Trophoblast cell (in vitro differentiated cells and primary cell): Measurements from ENCODE around the gene SIRT4.

ENCODE experiments used
- DNase-seq, 2 donors: peaks; one replicate each; pipeline ENCODE4 v3.0.0-alpha.2; 2016
- H2AFZ ChIP-seq: 2 replicates; pipeline ENCODE4 v1.6.1; 2013; ENCODE audit warnings: low read length, moderate library complexity, mild to moderate bottlenecking; ENCODE audit not compliant: insufficient read depth, poor library complexity
- H2AK5ac ChIP-seq: 2 replicates; pipeline ENCODE4 v1.6.1; 2013; ENCODE audit warnings: mild to moderate bottlenecking, low read length
- H2BK120ac ChIP-seq: 2 replicates; pipeline ENCODE4 v1.6.1; 2013; ENCODE audit warnings: low read length, mild to moderate bottlenecking, moderate library complexity; ENCODE audit not compliant: insufficient read depth, poor library complexity
- H2BK12ac ChIP-seq: 2 replicates; pipeline ENCODE4 v1.6.1; 2013; ENCODE audit warnings: mild to moderate bottlenecking, low read length, moderate library complexity
- H2BK5ac ChIP-seq: 2 replicates; pipeline ENCODE4 v1.6.1; 2013; ENCODE audit warnings: low read length, low read depth, moderate library complexity, mild to moderate bottlenecking; ENCODE audit not compliant: poor library complexity
- H3K14ac ChIP-seq: 2 replicates; pipeline ENCODE4 v1.6.1; 2013; ENCODE audit warnings: mild to moderate bottlenecking, low read length
- H3K18ac ChIP-seq: 2 replicates; pipeline ENCODE4 v1.6.1; 2013; ENCODE audit warnings: mild to moderate bottlenecking, low read length
- H3K23ac ChIP-seq: 2 replicates; pipeline ENCODE4 v1.6.1; 2013; ENCODE audit warnings: low read length
- H3K27ac ChIP-seq: 2 replicates; pipeline ENCODE4 v1.5.1; 2013; ENCODE audit warnings: low read depth, mild to moderate bottlenecking, inconsistent platforms, low read length, moderate library complexity
- H3K27me3 ChIP-seq: 2 replicates; pipeline ENCODE4 v1.6.1; 2013; ENCODE audit warnings: inconsistent platforms, mild to moderate bottlenecking, low read length, moderate library complexity; ENCODE audit not compliant: insufficient read depth
- H3K36me3 ChIP-seq, 2 experiments: 1 replicate in 1 of 2; 2 replicates in 1 of 2; pipeline ENCODE4 v1.6.1; 2013; ENCODE audit warnings: low read length in 2 of 2, mild to moderate bottlenecking in 2 of 2, moderate library complexity in 1 of 2; ENCODE audit not compliant: insufficient read depth in 2 of 2, control insufficient read depth in 1 of 2
- H3K4ac ChIP-seq: 2 replicates; pipeline ENCODE4 v1.6.1; 2013; ENCODE audit warnings: low read depth, mild to moderate bottlenecking, low read length, moderate library complexity
- H3K4me1 ChIP-seq, 2 experiments: 1 replicate in 1 of 2; 2 replicates in 1 of 2; pipeline ENCODE4 v1.6.1; 2013; ENCODE audit warnings: low read length in 2 of 2, mild to moderate bottlenecking in 2 of 2, moderate library complexity in 1 of 2; ENCODE audit not compliant: insufficient read depth in 2 of 2, control insufficient read depth in 1 of 2
- H3K4me2 ChIP-seq: 2 replicates; pipeline ENCODE4 v1.6.1; 2013; ENCODE audit warnings: inconsistent platforms, mild to moderate bottlenecking, low read length, moderate library complexity
- H3K4me3 ChIP-seq: 2 replicates; pipeline ENCODE4 v1.5.1; 2013; ENCODE audit warnings: mild to moderate bottlenecking, low read depth, low read length, inconsistent platforms
- H3K79me1 ChIP-seq: one replicate; pipeline ENCODE4 v1.6.1; 2013; ENCODE audit warnings: low read length
- H3K79me2 ChIP-seq: 2 replicates; pipeline ENCODE4 v1.6.1; 2013; ENCODE audit warnings: low read length, mild to moderate bottlenecking; ENCODE audit not compliant: control insufficient read depth, insufficient read depth, poor library complexity
- H3K9ac ChIP-seq: 2 replicates; pipeline ENCODE4 v1.6.1; 2013; ENCODE audit warnings: mild to moderate bottlenecking, low read length
- H3K9me3 ChIP-seq: 2 replicates; pipeline ENCODE4 v1.6.1; 2013; ENCODE audit warnings: low read depth, mild to moderate bottlenecking, control low read depth, inconsistent platforms, low read length; ENCODE audit not compliant: insufficient read depth
- H4K12ac ChIP-seq: 2 replicates; pipeline ENCODE4 v1.6.1; 2013; ENCODE audit warnings: low read depth, mild to moderate bottlenecking, low read length, moderate library complexity
- H4K8ac ChIP-seq: 2 replicates; pipeline ENCODE4 v1.6.1; 2013; ENCODE audit warnings: low read depth, mild to moderate bottlenecking, low read length, moderate library complexity
- H4K91ac ChIP-seq: one replicate; pipeline ENCODE4 v1.6.1; 2013; ENCODE audit warnings: low read depth, mild to moderate bottlenecking, low read length, moderate library complexity
- WGBS: extraction: QIAGEN DNeasy Blood & Tissue Kit; methylation state at CpG from one replicate; pipeline ENCODE4 v1.1.7; 2013; ENCODE audit warnings: missing lambda C conversion rate; ENCODE audit not compliant: insufficient read length, insufficient coverage; ENCODE audit errors: extremely low coverage; 5-methylcytosine and 5-hydroxymethylcytosine counted together

The SIRT4 gene

GRCh38 chr12:120343039-120343537 lies 41.0 kb downstream of the SIRT4 start:
- Histone ChIP-seq H4K91ac (no peak overlapping the region), H3K4me3 (no peak overlapping the region), H3K9me3 (peaks cover 2% of the 10 kb centered on the region), H3K36me3 (peaks cover 23 to 27% of the 10 kb centered on the region in 2 experiments), H3K4me1 (no peaks in the 10 kb centered on the region), H3K18ac (no peak overlapping the region), H3K79me2 (no peaks in the 10 kb centered on the region), H3K27me3 (no peaks in the 10 kb centered on the region), H3K79me1 (no peaks in the 10 kb centered on the region), H3K27ac (no peak overlapping the region), H3K4me2 (no peak overlapping the region), H4K8ac (no peak overlapping the region), H3K23ac (no peak overlapping the region), H2AK5ac (no peak overlapping the region), H3K4ac (no peak overlapping the region), H2AFZ (no peak overlapping the region), H2BK120ac (no peak overlapping the region), H3K14ac (no peak overlapping the region), H3K9ac (no peak overlapping the region), H4K12ac (no peak overlapping the region), H2BK5ac (no peak overlapping the region), H2BK12ac (no peak overlapping the region)
- WGBS = no CpG with 5 or more reads among the region's 10 CpGs
- DNase-seq = no peak

- no peak overlapping the region for H2AK5ac ChIP-seq
- no peak overlapping the region for H3K4me3 ChIP-seq
- H3K79me2 ChIP-seq = no peaks in the 10 kb centered on the region
- no peak overlapping the region for H3K9ac ChIP-seq
- no peak overlapping the region for H3K4ac ChIP-seq
- peaks cover 23 to 28% of the 10 kb centered on the region in 2 experiments for H3K36me3 ChIP-seq
- no peak overlapping the region for H3K18ac ChIP-seq
- H3K27me3 ChIP-seq = no peaks in the 10 kb centered on the region
- no peak overlapping the region for H3K27ac ChIP-seq
- no peak overlapping the region for H3K4me2 ChIP-seq
- no peak for DNase-seq
- H2BK12ac ChIP-seq = no peak overlapping the region
- no peak overlapping the region for H2AFZ ChIP-seq
- no peak overlapping the region for H2BK5ac ChIP-seq
- H2BK120ac ChIP-seq = no peak overlapping the region
- WGBS = no CpG with 5 or more reads among the region's 8 CpGs
- H3K4me1 ChIP-seq = no peaks in the 10 kb centered on the region
- no peak overlapping the region for H4K91ac ChIP-seq
- H3K14ac ChIP-seq = no peak overlapping the region
- no peak overlapping the region for H4K8ac ChIP-seq
- no peak overlapping the region for H4K12ac ChIP-seq
- no peaks in the 10 kb centered on the region for H3K79me1 ChIP-seq
- no peak overlapping the region for H3K23ac ChIP-seq
- peaks cover 2% of the 10 kb centered on the region for H3K9me3 ChIP-seq
These were observed 41.6 kb downstream of the SIRT4 start for GRCh38 chr12:120343692-120344091.

GRCh38 chr12:120346031-120346430 lies 43.9 kb downstream of the SIRT4 start:
- Histone ChIP-seq H3K4me2 (no peak overlapping the region), H2BK5ac (no peak overlapping the region), H2BK120ac (no peak overlapping the region), H3K27ac (no peak overlapping the region), H3K27me3 (no peaks in the 10 kb centered on the region), H3K4ac (no peak overlapping the region), H3K79me2 (no peaks in the 10 kb centered on the region), H4K8ac (no peak overlapping the region), H2AK5ac (no peak overlapping the region), H3K36me3 (peaks cover 27 to 33% of the 10 kb centered on the region in 2 experiments), H3K18ac (no peak overlapping the region), H3K4me1 (peaks cover 0 to 2% of the 10 kb centered on the region in 2 experiments), H2BK12ac (no peak overlapping the region), H4K12ac (no peak overlapping the region), H3K9me3 (peaks cover 2% of the 10 kb centered on the region), H3K79me1 (no peaks in the 10 kb centered on the region), H3K14ac (no peak overlapping the region), H3K4me3 (no peak overlapping the region), H3K23ac (no peak overlapping the region), H4K91ac (no peak overlapping the region), H3K9ac (no peak overlapping the region), H2AFZ (no peak overlapping the region)
- WGBS = no CpG with 5 or more reads among the region's 15 CpGs
- no peak for DNase-seq

GRCh38 chr12:120346681-120347080 lies 44.6 kb downstream of the SIRT4 start:
- Histone ChIP-seq H3K18ac (no peak overlapping the region), H3K27ac (no peak overlapping the region), H3K4ac (no peak overlapping the region), H3K4me1 (peaks cover 0 to 2% of the 10 kb centered on the region in 2 experiments), H2BK12ac (no peak overlapping the region), H3K4me2 (no peak overlapping the region), H3K23ac (no peak overlapping the region), H3K9ac (no peak overlapping the region), H3K79me1 (no peaks in the 10 kb centered on the region), H3K36me3 (peaks cover 31 to 37% of the 10 kb centered on the region in 2 experiments), H2BK5ac (no peak overlapping the region), H4K91ac (no peak overlapping the region), H3K14ac (no peak overlapping the region), H2AFZ (no peak overlapping the region), H3K79me2 (no peaks in the 10 kb centered on the region), H4K12ac (no peak overlapping the region), H2BK120ac (no peak overlapping the region), H3K9me3 (peaks cover 2% of the 10 kb centered on the region), H3K4me3 (no peak overlapping the region), H2AK5ac (no peak overlapping the region), H4K8ac (no peak overlapping the region), H3K27me3 (no peaks in the 10 kb centered on the region)
- no CpG with 5 or more reads among the region's 7 CpGs for WGBS
- no peak for DNase-seq
